Anterior cingulate cortex (tissue), 58 donors: ENCODE data around the gene CMTM4.
"Not testable (repeated sequence)": the region's sequence is repeated elsewhere in the genome, so short reads cannot be mapped to it uniquely, and the experiment has no call there.

ENCODE experiments used
- DNase-seq, 58 donors: peaks; one replicate each; lab custom pipeline; 2025; lab: John Stamatoyannopoulos, UW

Gene CMTM4

GRCh38 chr16:66706506-66706880, 9.9 kb upstream of the CMTM4 start:
- DNase-seq, result peak in 5 of 58 donors; percentile 9 to 42 (median 16)

GRCh38 chr16:66705790-66706505, 9.4 kb upstream of the CMTM4 start:
- DNase-seq, result peak in 11 of 58 donors; percentile 10 to 46 (median 21)

- DNase-seq, result peak in 6 of 58 donors; percentile 6 to 27 (median 14)
These were observed 7.1 kb upstream of the CMTM4 start for GRCh38 chr16:66703406-66704215.

GRCh38 chr16:66701516-66701915, 5.0 kb upstream of the CMTM4 start:
- DNase-seq, result no peak

- no peak for DNase-seq
These were observed 4.5 kb upstream of the CMTM4 start for GRCh38 chr16:66701026-66701425.

GRCh38 chr16:66699898-66700297, 3.4 kb upstream of the CMTM4 start:
- no peak for DNase-seq

- DNase-seq, result no peak
These were observed 1.5 kb upstream of the CMTM4 start for GRCh38 chr16:66698046-66698445.

- DNase-seq, result peak in 10 of 58 donors; percentile 26 to 63 (median 42)
These were observed 441 bp downstream of the CMTM4 start for GRCh38 chr16:66695935-66696668.

- peak in 45 of 58 donors; percentile 14 to 77 (median 43) for DNase-seq
These were observed 1.0 kb downstream of the CMTM4 start for GRCh38 chr16:66695471-66695934.

- no peak for DNase-seq
These were observed 3.4 kb downstream of the CMTM4 start for GRCh38 chr16:66693149-66693548.

GRCh38 chr16:66692341-66692740, 4.2 kb downstream of the CMTM4 start:
- no peak for DNase-seq

- no peak for DNase-seq
These were observed 5.3 kb downstream of the CMTM4 start for GRCh38 chr16:66691234-66691633.

- DNase-seq, result peak in 9 of 58 donors; percentile 12 to 30 (median 15)
These were observed 6.3 kb downstream of the CMTM4 start for GRCh38 chr16:66690106-66690847.

- DNase-seq, result no peak
These were observed 7.3 kb downstream of the CMTM4 start for GRCh38 chr16:66689282-66689681.

- DNase-seq, result no peak
These were observed 8.5 kb downstream of the CMTM4 start for GRCh38 chr16:66687906-66688625.

GRCh38 chr16:66685501-66686115, 10.9 kb downstream of the CMTM4 start:
- DNase-seq, result not testable (repeated sequence)

- DNase-seq, result no peak
These were observed 14.3 kb downstream of the CMTM4 start for GRCh38 chr16:66682271-66682670.

GRCh38 chr16:66681676-66682075, 14.9 kb downstream of the CMTM4 start:
- no peak for DNase-seq

- no peak for DNase-seq
These were observed 18.2 kb downstream of the CMTM4 start for GRCh38 chr16:66678337-66678736.
